RWPE2 (cell line): ENCODE data around the gene MZF1.

Experiments
- ATAC-seq: fragments of 200-7000 bp; cut with Tn5 transposase; 3 replicates; pipeline ENCODE4 v1.9.1; 2021; ENCODE audit warnings: low read depth
- DNase-seq: peaks from one replicate; pipeline ENCODE4 v3.0.0-alpha.2; 2020; ENCODE audit warnings: low spot score
- H3K27ac ChIP-seq: fragments of 450-650 bp; 2 replicates; pipeline ENCODE4 v1.5.1; 2017; ENCODE audit warnings: mild to moderate bottlenecking; ENCODE audit not compliant: poor library complexity, severe bottlenecking
- H3K27me3 ChIP-seq: fragments of 250-450 bp; sonication (Bioruptor Pico); 2 replicates; pipeline ENCODE4 v1.5.1; 2021; ENCODE audit warnings: mild to moderate bottlenecking, moderate library complexity; ENCODE audit not compliant: insufficient read depth, poor library complexity, severe bottlenecking
- H3K36me3 ChIP-seq: fragments of 250-450 bp; sonication (Bioruptor Pico); 2 replicates; pipeline ENCODE4 v1.5.1; 2020; ENCODE audit warnings: low read depth, mild to moderate bottlenecking, moderate library complexity
- H3K4me1 ChIP-seq: fragments of 250-450 bp; sonication (Bioruptor Pico); 2 replicates; pipeline ENCODE4 v1.5.1; 2021; ENCODE audit warnings: mild to moderate bottlenecking, moderate library complexity; ENCODE audit not compliant: insufficient read depth, poor library complexity, severe bottlenecking
- H3K4me3 ChIP-seq: fragments of 250-450 bp; sonication (Bioruptor Pico); 2 replicates; pipeline ENCODE4 v1.5.1; 2021; ENCODE audit warnings: mild to moderate bottlenecking, moderate library complexity; ENCODE audit not compliant: severe bottlenecking
- H3K9me3 ChIP-seq: fragments of 250-450 bp; sonication (Bioruptor Pico); 2 replicates; pipeline ENCODE4 v1.5.1; 2021; ENCODE audit warnings: mild to moderate bottlenecking, moderate library complexity; ENCODE audit not compliant: severe bottlenecking
- TF ChIP-seq, protein P1 (sequence below): fragments of 450-650 bp; IDR thresholded peaks from one replicate; pipeline ENCODE4 v1.5.1; 2017; ENCODE audit warnings: mild to moderate bottlenecking, moderate library complexity; ENCODE audit not compliant: poor library complexity, severe bottlenecking

MZF1 gene

DNA sequence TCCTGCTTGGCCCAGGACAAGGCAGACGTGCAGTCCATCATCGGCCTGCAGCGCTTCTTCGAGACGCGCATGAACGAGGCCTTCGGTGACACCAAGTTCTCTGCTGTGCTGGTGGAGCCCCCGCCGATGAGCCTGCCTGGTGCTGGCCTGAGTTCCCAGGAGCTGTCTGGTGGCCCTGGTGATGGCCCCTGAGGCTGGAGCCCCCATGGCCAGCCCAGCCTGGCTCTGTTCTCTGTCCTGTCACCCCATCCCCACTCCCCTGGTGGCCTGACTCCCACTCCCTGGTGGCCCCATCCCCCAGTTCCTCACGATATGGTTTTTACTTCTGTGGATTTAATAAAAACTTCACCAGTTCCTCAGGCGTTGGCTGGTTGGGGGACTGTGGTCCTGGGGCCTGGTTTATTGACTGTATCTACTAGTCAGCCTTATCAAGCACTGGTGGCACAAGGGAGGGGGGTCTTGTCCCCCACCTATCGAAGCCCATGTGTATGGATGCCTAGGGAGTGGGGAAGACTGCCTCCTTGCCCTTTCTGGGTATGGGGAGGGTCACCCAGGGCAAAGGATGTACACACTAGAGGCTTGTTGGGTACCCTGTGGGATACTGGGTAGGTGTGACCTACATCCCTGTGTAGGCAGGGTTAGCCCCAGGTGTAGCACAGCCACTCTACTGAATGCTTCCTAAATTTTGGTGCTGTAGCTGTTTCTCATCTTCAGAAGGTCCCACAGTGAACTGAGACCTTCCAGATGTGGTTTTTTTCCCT is 22.6 kb downstream of the MZF1 start:
- TF ChIP-seq, protein P1, sequence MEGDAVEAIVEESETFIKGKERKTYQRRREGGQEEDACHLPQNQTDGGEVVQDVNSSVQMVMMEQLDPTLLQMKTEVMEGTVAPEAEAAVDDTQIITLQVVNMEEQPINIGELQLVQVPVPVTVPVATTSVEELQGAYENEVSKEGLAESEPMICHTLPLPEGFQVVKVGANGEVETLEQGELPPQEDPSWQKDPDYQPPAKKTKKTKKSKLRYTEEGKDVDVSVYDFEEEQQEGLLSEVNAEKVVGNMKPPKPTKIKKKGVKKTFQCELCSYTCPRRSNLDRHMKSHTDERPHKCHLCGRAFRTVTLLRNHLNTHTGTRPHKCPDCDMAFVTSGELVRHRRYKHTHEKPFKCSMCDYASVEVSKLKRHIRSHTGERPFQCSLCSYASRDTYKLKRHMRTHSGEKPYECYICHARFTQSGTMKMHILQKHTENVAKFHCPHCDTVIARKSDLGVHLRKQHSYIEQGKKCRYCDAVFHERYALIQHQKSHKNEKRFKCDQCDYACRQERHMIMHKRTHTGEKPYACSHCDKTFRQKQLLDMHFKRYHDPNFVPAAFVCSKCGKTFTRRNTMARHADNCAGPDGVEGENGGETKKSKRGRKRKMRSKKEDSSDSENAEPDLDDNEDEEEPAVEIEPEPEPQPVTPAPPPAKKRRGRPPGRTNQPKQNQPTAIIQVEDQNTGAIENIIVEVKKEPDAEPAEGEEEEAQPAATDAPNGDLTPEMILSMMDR: no peak
- H3K36me3 ChIP-seq: peaks cover 70% of the 10 kb centered on the region
- ATAC-seq: no peak

DNA sequence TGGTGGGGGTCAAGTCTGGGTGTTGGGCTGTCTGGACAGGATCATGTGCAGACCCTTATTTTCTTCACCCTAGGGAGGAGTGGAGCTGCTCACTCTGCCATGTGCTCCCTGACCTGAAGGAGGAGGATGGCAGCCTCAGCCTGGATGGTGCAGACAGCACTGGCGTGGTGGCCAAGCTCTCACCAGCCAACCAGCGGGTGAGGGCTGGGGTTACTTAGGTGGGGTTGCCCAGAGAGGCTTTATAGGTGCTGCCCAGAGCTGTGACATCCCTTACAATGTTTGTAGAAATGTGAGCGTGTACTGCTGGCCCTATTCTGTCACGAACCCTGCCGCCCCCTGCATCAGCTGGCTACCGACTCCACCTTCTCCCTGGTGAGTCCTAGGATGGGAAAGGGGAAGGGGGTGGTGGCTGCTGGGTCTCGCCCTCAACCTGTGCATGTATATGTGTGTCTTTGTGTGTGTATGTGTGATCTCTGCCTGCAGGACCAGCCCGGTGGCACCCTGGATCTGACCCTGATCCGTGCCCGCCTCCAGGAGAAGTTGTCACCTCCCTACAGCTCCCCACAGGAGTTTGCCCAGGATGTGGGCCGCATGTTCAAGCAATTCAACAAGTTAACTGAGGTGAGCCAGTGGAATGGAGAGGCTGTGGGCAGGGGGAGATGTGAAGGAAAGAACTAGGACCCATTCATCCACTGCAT is 23.3 kb downstream of the MZF1 start:
- Histone ChIP-seq H3K36me3 (peaks cover 75% of the 10 kb centered on the region), H3K4me3 (no peak overlapping the region), H3K27ac (no peak overlapping the region), H3K27me3 (no peaks in the 10 kb centered on the region), H3K9me3 (no peaks in the 10 kb centered on the region), H3K4me1 (peaks cover 5% of the 10 kb centered on the region)
- ATAC-seq (no peak), DNase-seq (no peak)
- TF ChIP-seq, protein P1: no peak

More for the DNA sequence above, 22.6 kb downstream of the MZF1 start:
- DNase-seq: no peak
- Histone ChIP-seq H3K4me3 (no peak overlapping the region), H3K27me3 (no peaks in the 10 kb centered on the region), H3K9me3 (no peaks in the 10 kb centered on the region), H3K27ac (no peak overlapping the region), H3K4me1 (peaks cover 5% of the 10 kb centered on the region)

DNA sequence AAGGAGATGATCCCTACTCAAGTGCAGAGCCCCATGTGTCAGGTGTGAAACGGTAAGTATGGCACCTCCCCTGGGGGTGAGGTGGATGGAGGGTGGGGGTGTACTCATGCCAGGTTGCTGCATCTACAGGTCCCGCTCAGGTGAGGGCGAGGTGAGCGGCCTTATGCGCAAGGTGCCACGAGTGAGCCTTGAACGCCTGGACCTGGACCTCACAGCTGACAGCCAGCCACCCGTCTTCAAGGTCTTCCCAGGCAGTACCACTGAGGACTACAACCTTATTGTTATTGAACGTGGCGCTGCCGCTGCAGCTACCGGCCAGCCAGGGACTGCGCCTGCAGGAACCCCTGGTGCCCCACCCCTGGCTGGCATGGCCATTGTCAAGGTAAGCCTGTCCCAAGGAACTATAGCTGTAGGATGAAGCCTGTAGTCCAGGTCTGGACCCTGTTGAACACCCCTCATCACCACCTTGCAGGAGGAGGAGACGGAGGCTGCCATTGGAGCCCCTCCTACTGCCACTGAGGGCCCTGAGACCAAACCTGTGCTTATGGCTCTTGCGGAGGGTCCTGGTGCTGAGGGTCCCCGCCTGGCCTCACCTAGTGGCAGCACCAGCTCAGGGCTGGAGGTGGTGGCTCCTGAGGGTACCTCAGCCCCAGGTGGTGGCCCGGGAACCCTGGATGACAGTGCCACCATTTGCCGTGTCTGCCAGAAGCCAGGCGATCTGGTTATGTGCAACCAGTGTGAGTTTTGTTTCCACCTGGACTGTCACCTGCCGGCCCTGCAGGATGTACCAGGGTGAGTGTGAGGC is 24.1 kb downstream of the MZF1 start:
- H3K27me3 ChIP-seq: no peaks in the 10 kb centered on the region
- H3K4me1 ChIP-seq: peaks cover 5% of the 10 kb centered on the region
- no peak overlapping the region for H3K4me3 ChIP-seq
- H3K36me3 ChIP-seq: peaks cover 75% of the 10 kb centered on the region
- no peaks in the 10 kb centered on the region for H3K9me3 ChIP-seq
- DNase-seq: no peak
- no peak for ATAC-seq
- no peak overlapping the region for H3K27ac ChIP-seq
- TF ChIP-seq, protein P1: no peak

DNA sequence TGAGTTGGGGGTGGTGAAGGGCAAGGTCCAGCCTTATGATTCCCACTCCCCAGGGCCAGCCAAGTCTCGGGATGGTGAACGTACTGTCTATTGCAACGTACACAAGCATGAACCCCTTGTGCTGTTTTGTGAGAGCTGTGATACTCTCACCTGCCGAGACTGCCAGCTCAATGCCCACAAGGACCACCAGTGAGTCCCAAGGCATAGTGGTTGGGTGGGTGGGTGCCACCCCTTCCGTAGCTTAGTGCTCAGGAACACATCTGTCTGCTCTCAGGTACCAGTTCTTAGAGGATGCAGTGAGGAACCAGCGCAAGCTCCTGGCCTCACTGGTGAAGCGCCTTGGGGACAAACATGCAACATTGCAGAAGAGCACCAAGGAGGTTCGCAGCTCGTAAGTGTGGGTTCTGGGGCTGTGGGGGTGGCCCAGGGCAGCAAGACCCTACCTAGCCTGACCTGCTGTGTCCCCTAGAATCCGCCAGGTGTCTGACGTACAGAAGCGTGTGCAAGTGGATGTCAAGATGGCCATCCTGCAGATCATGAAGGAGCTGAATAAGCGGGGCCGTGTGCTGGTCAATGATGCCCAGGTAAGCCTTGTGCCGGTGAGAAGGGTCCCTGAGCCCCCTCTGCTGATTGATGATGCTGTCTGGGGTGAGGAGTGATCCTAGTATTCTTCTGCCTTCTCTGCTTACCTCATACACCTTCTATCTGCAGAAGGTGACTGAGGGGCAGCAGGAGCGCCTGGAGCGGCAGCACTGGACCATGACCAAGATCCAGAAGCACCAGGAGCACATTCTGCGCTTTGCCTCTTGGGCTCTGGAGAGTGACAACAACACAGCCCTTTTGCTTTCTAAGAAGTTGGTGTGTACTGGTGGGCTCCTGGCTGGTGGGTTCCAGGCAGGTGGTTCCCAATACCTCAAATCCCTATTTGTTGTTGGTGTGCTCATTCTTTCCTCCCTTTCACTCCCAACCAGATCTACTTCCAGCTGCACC is 25.5 kb downstream of the MZF1 start:
- Histone ChIP-seq H3K9me3 (no peaks in the 10 kb centered on the region), H3K36me3 (peaks cover 75% of the 10 kb centered on the region), H3K27ac (peak overlapping the region; percentile 80), H3K4me3 (no peak overlapping the region), H3K27me3 (no peaks in the 10 kb centered on the region), H3K4me1 (peaks cover 5% of the 10 kb centered on the region)
- TF ChIP-seq, protein P1: no peak
- no peak for DNase-seq
- no peak for ATAC-seq
